Coronary artery (tissue), 2 donors: ENCODE results near the gene SAMD11.

Source experiments
- DNase-seq: peaks from one replicate; pipeline ENCODE4 v3.0.0-alpha.2; 2017; ENCODE audit warnings: low spot score
- H3K27ac ChIP-seq, 2 donors: fragments of 200-600 bp; sonication (generic); one replicate each; pipeline ENCODE4 v1.5.1; 2016 to 2019
- H3K4me3 ChIP-seq: fragments of 200-600 bp; sonication (generic); 2 replicates; pipeline ENCODE4 v1.5.1; 2016; ENCODE audit warnings: mild to moderate bottlenecking, moderate library complexity
- CTCF ChIP-seq: fragments of 200-600 bp; sonication (generic); IDR thresholded peaks from one replicate; pipeline ENCODE4 v1.5.1; 2019; ENCODE audit warnings: antibody characterized with exemption

The SAMD11 gene

DNA sequence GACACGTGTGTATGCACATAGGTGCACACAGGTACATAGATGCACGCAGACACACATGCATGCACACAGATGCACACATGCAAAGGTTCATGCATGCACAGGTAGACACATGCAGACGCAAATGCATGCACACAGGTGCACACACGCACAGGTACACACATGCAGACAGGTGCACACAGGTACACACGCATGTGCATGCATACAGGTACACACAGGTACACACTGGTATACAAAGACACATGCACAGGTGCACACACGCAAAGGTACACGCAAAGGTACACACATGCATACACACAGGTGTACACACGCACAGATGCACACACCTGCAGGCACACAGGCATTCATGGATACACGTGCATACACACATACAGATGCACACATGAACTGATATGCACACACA, 26.5 kb downstream of the SAMD11 start:
- Histone ChIP-seq H3K4me3 (no peak overlapping the region), H3K27ac (no peak overlapping the region)
- no peak for DNase-seq
- no peak for TF ChIP-seq CTCF

DNA sequence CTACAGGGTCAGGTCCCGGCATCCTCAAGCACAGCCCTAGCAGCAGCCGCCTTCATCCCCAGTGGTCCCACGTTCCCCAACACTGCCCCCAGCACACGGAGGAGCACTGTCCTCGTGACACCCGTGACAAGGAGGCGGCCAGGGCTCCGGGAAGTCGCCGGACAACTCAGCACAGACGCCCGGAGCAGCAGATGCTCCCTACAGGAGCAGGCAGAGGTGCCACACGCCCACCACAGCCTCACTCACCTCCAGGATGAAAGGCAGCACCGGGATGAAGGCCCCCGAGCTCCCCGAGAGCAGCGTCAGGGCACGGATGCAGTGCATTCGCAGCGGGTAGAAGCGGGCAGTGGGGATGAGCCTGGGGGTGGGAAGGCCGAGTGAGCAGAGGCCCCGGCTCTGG, 27.2 kb downstream of the SAMD11 start:
- Histone ChIP-seq H3K27ac (no peak overlapping the region), H3K4me3 (no peak overlapping the region)
- no peak for DNase-seq
- TF ChIP-seq CTCF, result no peak

DNA sequence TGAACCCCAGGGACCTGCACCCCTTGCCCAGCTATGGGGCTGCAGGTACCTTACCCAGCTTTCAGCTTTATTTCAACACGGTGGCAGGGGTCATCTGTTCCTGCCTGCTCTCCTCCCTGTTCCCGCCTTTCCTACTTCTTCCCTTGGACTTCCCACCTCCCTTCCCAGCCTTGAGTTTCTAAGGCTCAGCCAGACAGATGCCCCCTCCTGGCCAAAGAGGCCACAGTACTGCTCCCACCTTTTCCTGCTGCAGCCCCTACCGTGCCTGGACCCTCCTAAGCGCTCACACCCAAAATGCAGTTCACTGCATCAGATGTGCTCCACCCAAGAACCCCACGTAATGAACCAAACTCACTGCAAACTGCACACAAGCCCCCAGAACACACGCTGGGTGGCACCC, 27.6 kb downstream of the SAMD11 start:
- no peak for DNase-seq
- H3K4me3 ChIP-seq, result no peak overlapping the region
- no peak overlapping the region for H3K27ac ChIP-seq
- TF ChIP-seq CTCF, result no peak

GRCh38 chr1:952201-952600, 28.5 kb downstream of the SAMD11 start:
- DNase-seq, result no peak
- TF ChIP-seq CTCF, result no peak

GRCh38 chr1:952603-953002, 28.9 kb downstream of the SAMD11 start:
- no peak for TF ChIP-seq CTCF

More at GRCh38 chr1:952201-952600, 28.5 kb downstream of the SAMD11 start:
- H3K4me3 ChIP-seq, result no peak overlapping the region
- H3K27ac ChIP-seq, result no peak overlapping the region

DNA sequence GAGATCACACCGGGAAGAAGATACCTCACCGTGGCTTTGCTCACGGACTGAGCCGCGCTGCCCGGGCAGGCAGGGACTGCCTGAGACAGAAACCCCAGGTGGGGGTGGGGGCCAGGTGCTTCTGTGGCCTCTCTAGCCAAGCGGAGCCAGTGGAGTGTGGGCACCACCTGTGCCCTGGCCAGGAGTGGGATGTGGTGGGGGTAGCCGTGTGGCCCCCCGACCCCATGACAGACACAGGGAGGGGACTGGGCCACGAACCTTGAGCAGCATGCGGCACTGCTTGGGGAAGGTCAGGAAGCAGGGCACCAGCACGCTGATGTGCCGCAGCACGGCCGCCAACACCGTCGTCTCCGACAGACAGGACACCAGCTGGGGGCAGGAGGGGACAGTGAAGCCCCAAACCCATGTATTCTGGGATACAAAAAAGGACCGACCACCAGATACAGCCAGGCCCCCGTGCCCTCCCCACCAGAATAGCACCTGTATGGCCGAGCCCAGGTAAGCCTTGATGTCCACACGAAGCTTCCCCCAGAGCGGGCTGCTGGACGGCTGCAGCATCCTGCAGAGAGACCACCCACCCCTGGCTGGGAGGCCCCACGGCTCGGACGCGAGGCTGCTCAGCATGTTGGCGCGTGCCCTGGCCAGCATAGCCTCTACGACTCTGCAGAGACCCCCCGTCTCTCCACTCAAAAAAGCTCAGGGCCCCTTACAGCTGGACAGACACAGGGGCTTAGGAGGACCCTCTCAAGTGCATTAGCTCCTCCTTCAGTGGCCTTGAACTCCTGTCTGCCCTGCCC, 30.0 kb downstream of the SAMD11 start:
- no peak for TF ChIP-seq CTCF
- Histone ChIP-seq H3K27ac (no peak overlapping the region), H3K4me3 (no peak overlapping the region)
- DNase-seq, result no peak

More at GRCh38 chr1:952603-953002, 28.9 kb downstream of the SAMD11 start:
- no peak for DNase-seq
- Histone ChIP-seq H3K4me3 (no peak overlapping the region), H3K27ac (no peak overlapping the region)

DNA sequence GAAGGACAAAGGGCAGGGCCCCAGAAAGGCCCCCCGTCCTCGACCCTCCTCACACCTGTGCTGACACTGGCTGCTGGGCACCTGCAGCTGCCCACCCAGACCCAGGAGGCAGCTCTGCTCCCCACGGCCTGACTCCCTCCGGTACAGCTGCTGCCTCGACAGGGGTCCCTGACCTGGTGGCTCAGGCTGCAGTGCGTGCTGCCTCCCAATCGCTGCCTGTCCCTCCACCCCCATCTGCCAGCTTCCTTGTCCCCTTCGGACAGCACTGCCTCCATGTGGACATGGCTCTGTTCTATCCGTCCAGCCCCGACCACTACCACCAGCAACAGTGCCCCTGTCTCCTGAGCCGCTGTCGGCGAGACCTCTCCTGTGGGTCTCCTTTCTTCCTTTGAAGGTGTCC, 31.2 kb downstream of the SAMD11 start:
- DNase-seq, result no peak
- Histone ChIP-seq H3K4me3 (no peak overlapping the region), H3K27ac (no peak overlapping the region)
- TF ChIP-seq CTCF, result no peak
